H1 (cell line): ENCODE results near the gene C20orf144. TPM values are rescaled to one million over a fixed set of nuclear protein-coding genes. Genes with fewer than 3 reads are reported as not detected.

ENCODE experiments used
- NRF1 ChIP-seq: IDR thresholded peaks from 2 replicates; pipeline ENCODE4 v1.6.1; 2011; ENCODE audit warnings: mild to moderate bottlenecking, low read depth, low read length, improper control_type of control experiment
- polyA plus RNA-seq, 7 experiments: library from polyadenylated mRNA; depleted of rRNA in 3 of 7; stranded (reverse) in 5 of 7; unstranded in 2 of 7; fragments of >200 nt in 5 of 7; fragments of 200-250 nt in 2 of 7; gene quantifications; 1 replicate in 5 of 7; 2 replicates in 1 of 7; 4 replicates in 1 of 7; pipeline versions ENCODE4 v1.2.1 to v1.2.3, GENCODE V29; 2011 to 2013; ENCODE audit warnings: missing spikeins in 2 of 7, mixed read lengths in 2 of 7
- total RNA-seq: library from RNA; stranded (reverse); fragmentation: NEBNext Ultra II Directional; extraction: Animal tissue kit (Norgen Biotek cat#: 25700); gene quantifications from 2 replicates; pipeline ENCODE4 v1.2.1, GENCODE V29; 2021
- TF ChIP-seq, protein P1 (sequence below), 3 experiments: IDR thresholded peaks; 1 replicate in 2 of 3; 2 replicates in 1 of 3; pipeline versions ENCODE4 v1.5.1 to v1.6.1; 2011; ENCODE audit warnings: low read length in 3 of 3, mild to moderate bottlenecking in 3 of 3, inconsistent platforms in 2 of 3, low read depth in 1 of 3, moderate library complexity in 1 of 3; ENCODE audit not compliant: insufficient read depth in 1 of 3; ENCODE audit errors: control extremely low read depth in 1 of 3

The C20orf144 gene
- total and polyA plus RNA-seq, 2 of the 8 experiments (the other 6 are each of a cell fraction or from before 2014, with no cell fraction given) = 0.21 to 0.24 TPM

DNA sequence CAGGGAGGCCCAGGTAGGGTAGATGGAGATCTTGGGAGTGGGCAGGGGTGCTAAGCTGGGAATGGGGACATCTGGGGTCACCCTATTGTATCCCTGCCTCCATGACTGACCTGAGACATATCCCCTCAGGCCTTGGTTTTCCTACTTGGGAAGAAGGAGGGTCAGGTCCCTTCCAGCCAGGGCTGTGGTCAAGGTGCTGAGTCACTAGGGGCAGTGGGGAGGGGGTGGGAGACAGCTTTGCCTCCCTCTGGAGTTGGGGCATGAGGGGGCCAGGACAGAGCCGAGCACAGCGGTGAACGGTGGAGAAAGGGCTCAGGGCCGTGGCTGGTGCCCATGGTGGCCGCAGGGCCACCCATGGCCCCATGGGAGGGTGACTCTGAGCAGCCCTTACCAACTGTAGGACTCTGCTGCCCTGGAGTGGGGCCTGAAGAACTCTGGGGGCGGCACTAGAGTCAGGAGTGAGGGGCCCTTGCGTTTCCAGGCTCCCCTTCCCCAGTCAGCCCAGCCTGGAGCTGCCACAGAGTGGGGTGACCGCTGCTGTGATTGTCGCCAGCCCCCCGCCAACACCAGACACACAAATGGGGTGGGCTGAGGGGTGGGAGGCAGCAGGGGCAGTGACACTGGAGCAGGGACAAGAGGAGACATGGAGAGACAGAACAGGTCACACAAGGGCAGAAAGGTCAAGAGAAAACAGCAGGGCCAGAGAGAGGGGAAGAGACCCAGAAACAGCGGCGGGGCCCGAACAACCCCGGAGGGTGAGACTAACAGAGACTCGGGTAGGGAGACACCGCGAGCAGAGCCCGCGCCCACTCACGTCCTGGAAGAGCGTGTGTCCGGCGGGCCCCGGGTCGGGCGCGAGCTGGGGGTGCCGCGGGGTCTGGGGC, 11.5 kb downstream of the C20orf144 start (continued):
- no peak for TF ChIP-seq NRF1
- TF ChIP-seq, protein P1, sequence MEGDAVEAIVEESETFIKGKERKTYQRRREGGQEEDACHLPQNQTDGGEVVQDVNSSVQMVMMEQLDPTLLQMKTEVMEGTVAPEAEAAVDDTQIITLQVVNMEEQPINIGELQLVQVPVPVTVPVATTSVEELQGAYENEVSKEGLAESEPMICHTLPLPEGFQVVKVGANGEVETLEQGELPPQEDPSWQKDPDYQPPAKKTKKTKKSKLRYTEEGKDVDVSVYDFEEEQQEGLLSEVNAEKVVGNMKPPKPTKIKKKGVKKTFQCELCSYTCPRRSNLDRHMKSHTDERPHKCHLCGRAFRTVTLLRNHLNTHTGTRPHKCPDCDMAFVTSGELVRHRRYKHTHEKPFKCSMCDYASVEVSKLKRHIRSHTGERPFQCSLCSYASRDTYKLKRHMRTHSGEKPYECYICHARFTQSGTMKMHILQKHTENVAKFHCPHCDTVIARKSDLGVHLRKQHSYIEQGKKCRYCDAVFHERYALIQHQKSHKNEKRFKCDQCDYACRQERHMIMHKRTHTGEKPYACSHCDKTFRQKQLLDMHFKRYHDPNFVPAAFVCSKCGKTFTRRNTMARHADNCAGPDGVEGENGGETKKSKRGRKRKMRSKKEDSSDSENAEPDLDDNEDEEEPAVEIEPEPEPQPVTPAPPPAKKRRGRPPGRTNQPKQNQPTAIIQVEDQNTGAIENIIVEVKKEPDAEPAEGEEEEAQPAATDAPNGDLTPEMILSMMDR (IDR thresholded peaks at IDR 0.05; ENCODE audit: control extremely low read depth in 1 of 3, insufficient read depth in 1 of 3, low read depth in 1 of 3, low read length in 3 of 3) = no peak
- TF ChIP-seq, all 59 proteins: peak for 2
